IPS-NIHi7 (cell line): ENCODE measurements around the gene NEK4.

Experiments
- DNase-seq: peaks from one replicate; pipeline ENCODE4 v3.0.0; 2012; ENCODE audit warnings: mixed read lengths; ENCODE audit errors: extremely low spot score

The NEK4 gene

DNA sequence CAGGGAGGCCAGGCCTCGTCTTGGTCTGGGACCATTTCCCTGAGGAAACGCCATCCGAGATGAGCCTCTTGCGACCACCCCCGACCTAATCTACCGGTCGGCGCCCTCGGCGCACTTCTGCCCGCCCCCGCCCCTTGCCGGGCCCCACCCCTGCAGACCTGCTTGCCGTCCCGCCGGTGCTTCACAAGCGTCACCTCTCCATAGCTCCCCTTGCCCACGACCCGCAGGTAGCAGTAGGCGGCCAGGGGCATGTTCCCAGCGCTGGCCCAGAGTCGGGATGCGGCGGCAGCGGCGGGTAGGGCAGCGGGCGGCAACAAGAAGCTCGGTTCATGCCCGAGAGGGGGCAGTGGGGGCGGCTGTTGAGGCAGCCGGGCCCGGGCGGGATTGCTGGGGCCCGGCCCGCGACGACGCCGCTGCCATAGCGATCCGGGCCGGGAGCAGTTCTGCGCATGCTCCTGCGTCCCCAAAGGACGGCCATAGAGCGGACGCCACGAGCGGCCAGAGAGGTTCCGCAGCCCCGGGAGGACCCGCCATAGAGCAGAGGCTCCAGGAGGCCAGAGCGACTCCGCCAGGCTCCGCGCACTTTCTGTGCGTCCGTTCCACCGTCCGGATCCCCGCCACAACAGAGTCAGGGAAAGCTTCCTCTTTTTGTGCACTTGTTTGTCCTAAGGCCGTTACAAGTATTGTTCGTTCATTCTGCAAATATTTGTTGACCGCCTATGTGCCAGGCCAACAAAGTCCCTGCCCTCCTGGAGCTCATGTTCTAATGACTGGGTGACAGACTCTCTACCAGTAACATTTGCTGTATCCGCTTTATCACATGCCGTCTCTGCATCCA lies at the start of gene NEK4:
NEK4 (minus strand) TSS at position 445 of the 838 bp plus-strand sequence; CDS start at position 251, 194 bp downstream.
- peak; percentile 99 for DNase-seq

GRCh38 chr3:52819936-52820335 lies 49.2 kb upstream of the NEK4 start:
- DNase-seq = no peak

GRCh38 chr3:52817860-52818259 lies 47.1 kb upstream of the NEK4 start:
- no peak for DNase-seq

DNA sequence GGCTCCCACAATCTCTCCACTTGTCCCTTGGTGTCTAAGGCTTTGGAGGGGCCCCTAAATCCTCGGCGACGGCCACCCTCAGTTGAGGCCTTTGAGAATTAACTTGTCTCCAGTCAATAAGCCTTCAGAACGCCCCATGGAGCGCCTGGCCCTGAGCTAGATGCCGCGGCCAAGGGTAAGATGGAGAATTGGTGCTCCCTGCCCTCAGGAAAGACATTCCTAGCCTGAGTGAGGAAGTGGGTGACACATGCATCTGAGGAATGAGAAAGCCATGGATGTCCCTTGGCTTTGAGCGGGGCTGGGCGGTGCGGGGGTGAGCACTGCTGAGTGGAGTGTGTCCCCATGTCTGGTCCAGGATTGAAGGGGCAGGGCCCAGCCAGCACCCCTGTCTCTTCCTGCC lies 46.5 kb upstream of the NEK4 start:
- DNase-seq = no peak

GRCh38 chr3:52816654-52817053 lies 45.9 kb upstream of the NEK4 start:
- no peak for DNase-seq

DNA sequence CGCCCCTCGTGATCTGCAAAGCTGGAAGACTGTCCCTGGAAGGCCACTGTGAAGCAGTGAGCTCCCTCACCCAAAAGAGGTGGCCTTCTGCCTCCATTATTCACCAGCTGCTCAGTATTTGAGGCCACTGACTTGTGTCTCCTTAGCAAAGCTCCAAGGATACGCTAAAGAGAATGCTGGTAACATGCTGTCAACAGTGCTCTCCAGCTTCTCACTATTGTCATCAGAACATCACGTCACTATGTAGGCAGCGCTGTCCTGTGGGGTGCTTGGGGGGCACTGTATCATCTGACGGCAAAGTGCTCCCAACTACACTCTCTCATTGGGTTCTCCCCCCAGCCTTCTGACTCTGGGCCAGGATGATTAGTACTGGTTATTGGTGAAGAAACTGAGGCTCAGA lies 45.5 kb upstream of the NEK4 start:
- DNase-seq = no peak

DNA sequence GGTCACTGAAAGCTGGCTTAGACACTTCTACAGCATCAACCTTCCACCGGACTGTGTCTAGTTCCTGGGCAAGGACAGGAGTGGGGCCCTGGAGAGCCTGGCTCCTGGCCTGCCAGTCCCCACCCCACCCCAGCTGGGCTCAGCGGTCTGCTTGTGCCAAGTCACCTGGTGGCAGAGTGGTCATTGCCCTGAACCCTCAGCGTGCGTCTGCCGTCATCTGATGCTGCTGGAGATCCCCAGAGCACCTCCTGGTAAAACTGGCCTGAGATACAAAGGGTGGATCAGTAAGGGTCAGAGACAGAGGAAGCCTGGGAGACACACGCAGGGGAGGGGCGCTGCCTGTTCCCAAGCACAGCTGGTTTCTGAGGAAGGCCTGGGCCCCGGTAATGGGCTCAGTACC lies 43.1 kb upstream of the NEK4 start:
- DNase-seq = no peak

DNA sequence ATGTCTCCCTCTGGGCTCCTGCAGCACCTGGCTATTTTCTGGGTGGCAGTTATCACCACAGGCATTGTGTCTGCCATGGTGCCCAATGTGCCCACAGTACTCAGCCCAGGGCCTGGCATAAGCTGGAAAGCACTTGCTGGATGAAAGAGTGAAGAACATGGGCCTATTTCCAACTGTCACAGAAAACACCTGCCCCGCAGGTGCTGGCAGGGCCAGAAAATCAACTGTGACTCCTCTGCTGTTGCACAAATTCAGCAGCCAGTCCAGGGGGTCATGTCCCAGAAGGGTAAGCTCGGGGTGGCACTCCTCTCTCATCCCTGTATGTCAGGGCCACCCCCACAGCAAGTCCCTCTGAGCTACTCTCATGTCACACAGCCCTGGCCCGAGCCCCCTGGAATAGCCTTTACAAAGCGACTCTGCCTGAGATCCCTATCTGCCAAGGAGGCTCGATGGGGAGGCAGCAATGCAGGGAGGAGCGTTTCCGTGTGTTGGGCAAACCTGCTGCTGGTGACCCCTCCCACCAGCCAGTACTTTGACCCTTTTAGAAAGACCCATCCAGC lies 40.8 kb upstream of the NEK4 start:
- DNase-seq = no peak

- no peak for DNase-seq
Measured at GRCh38 chr3:52810923-52811322, 40.2 kb upstream of the NEK4 start.

- DNase-seq = no peak
Measured at GRCh38 chr3:52809662-52810377, 39.1 kb upstream of the NEK4 start.

DNA sequence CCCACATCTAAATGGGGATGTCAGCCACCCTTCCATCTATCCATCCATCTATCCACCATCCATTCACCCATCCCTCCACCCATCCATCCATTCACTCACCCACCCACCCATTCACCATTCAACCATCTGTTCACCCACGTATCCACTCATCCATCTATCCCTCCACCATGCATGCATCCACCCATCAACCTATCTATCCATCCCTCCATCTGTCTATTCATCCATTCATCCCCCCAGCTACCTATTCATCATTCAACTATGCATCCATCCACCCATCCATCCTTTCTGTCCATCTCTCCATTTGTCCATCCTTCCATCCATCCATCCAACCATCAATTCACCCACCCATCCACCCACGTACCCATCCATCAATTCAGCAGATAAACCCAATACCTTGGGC lies 38.4 kb upstream of the NEK4 start:
- no peak for DNase-seq

DNA sequence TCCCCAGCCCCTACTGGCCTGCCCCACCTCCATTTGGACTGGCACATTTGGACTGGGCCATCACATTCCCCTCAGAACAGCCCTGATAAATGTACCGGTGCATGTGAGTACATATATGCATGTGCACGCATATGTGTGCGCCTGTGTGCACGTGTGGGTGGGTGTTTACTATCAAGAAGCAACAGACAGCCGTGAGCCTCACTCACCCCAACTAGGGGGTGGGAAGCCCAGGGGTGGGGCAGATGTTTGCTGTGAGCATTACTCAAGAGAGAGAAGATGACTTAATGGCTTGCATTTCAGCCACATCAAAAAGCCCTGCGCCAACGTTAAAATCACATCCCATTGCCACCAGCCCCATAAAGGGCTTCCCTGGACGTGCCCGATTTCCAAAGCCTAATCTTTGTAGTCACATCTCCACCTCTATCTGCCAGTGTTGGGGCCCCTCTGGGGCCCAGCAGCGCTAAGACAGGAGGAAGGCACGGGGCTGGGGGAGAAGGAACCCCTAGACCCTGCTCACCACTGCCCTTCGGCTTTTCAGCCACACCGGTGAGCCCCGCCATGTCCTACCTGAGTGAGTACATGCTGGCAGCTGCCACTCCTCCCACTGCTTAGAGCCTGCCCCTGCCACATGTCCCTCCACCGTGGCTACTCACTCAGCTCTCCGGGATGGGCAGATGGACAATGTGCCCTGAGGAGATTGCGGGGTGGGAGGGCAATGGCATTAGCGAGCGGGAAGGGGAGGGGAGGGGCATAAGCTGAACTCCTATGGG lies 34.7 kb upstream of the NEK4 start:
- no peak for DNase-seq

DNA sequence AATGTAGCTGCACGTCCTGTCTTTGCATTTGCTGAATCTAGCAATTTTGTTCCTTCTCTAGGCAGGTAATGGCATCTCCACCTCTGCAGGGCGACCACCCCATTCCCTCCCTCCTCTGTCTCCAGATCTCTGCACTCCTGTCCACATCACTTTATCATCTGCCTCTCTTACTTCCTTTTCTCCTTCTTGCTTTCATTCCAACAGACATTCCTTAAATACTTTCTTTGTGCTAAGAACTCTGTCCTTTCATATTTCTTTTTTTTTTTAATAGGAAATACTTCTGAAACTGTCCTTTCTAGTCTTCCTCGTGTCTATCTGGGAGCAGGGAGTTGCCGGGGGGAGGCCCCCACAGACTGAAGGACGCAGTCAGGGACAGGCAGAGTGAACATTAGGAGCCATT lies 31.1 kb upstream of the NEK4 start:
- DNase-seq = no peak

- no peak for DNase-seq
Measured at GRCh38 chr3:52800079-52800478, 29.3 kb upstream of the NEK4 start.

GRCh38 chr3:52798978-52799476 lies 28.3 kb upstream of the NEK4 start:
- peak; percentile 95 for DNase-seq

- DNase-seq = no peak
Measured at GRCh38 chr3:52798376-52798977, 27.7 kb upstream of the NEK4 start.

GRCh38 chr3:52796411-52796810 lies 25.7 kb upstream of the NEK4 start:
- no peak for DNase-seq

GRCh38 chr3:52795298-52795900 lies 24.7 kb upstream of the NEK4 start:
- DNase-seq = no peak

DNA sequence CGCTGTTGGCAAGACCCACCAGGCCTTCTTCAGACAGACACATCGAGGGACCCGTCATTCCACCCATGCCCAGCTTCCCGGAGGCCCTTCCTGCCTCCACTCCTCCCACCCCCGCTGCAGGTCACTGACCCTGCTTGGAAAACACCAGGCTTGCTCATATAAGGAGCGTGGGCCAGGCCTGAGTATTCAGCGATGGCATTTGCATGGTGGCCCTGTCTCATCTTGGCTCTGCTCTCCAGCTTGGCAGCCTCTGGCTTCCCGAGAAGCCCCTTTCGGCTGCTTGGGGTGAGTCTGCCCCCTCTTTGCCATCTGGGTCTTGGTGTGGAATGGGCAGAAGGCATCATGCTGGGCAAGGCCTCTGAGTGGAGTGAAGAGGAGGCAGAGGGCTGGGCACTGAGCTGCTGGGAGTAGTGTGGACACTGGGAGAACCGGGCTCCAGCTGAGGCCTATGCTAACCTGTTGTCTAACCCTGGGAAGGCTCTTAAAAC lies 23.9 kb upstream of the NEK4 start, which contains the start of gene ITIH3:
ITIH3 (plus strand) TSS at position 185 of the 488 bp plus-strand sequence; CDS start at position 193, 8 bp downstream.
- DNase-seq = no peak

- no peak for DNase-seq
Measured at GRCh38 chr3:52793702-52794611, 23.2 kb upstream of the NEK4 start.
